ENCODE results near the gene HNRNPF.

DNA sequence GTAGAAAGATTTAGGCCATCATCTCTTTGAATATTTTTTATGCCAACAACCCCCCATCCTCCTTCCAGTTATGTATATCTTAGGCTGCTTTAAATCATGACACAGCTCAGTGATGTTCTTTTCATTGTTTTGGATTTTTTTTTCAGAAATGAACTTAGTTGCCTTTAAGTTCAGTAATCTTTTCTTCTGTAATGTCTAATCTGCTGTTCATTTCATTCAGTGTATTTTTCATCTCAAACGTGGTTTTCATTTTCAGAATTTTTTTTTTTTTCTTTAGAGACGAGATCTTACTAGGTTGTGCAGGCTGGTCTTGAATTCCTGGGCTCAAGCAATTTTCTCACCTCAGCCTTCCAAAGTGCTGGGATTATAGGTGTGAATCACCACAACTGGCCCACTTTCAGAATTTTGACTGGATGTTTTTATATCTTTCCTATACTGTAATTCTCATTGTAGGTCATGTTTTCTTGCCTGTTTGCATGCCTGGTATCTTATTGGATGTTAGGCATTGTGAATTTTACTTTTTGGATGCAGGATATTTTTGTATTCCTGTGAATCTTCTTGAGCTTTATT lies 36.0 kb upstream of the HNRNPF start:
- TF ChIP-seq EZH2phosphoT487 (IDR thresholded peaks at IDR 0.05; ENCODE audit: borderline replicate concordance) (no peak), EZH2 (IDR thresholded peaks at IDR 0.05) (no peak), POLR2AphosphoS5 (IDR thresholded peaks at IDR 0.05; ENCODE audit: low read depth, low read length) (no peak), POLR2A (IDR thresholded peaks at IDR 0.05; ENCODE audit: borderline replicate concordance, extremely low read depth, insufficient read depth, insufficient read length) (no peak), CEBPB (IDR thresholded peaks at IDR 0.05; ENCODE audit: low read depth) (no peak), SIN3A (IDR thresholded peaks at IDR 0.05; ENCODE audit: low read depth) (no peak), ZFX (IDR thresholded peaks at IDR 0.05) (no peak)
- TF ChIP-seq, protein P1, sequence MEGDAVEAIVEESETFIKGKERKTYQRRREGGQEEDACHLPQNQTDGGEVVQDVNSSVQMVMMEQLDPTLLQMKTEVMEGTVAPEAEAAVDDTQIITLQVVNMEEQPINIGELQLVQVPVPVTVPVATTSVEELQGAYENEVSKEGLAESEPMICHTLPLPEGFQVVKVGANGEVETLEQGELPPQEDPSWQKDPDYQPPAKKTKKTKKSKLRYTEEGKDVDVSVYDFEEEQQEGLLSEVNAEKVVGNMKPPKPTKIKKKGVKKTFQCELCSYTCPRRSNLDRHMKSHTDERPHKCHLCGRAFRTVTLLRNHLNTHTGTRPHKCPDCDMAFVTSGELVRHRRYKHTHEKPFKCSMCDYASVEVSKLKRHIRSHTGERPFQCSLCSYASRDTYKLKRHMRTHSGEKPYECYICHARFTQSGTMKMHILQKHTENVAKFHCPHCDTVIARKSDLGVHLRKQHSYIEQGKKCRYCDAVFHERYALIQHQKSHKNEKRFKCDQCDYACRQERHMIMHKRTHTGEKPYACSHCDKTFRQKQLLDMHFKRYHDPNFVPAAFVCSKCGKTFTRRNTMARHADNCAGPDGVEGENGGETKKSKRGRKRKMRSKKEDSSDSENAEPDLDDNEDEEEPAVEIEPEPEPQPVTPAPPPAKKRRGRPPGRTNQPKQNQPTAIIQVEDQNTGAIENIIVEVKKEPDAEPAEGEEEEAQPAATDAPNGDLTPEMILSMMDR (IDR thresholded peaks at IDR 0.05 in 2 of 3, conservative IDR thresholded peaks at IDR 0.05 in 1 of 3; ENCODE audit: borderline replicate concordance in 1 of 3, insufficient read depth in 1 of 3, low read depth in 2 of 3, low read length in 2 of 3), result no peak
- TF ChIP-seq, protein P2, sequence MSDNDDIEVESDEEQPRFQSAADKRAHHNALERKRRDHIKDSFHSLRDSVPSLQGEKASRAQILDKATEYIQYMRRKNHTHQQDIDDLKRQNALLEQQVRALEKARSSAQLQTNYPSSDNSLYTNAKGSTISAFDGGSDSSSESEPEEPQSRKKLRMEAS (IDR thresholded peaks at IDR 0.05), result no peak
- TF ChIP-seq, protein P3, sequence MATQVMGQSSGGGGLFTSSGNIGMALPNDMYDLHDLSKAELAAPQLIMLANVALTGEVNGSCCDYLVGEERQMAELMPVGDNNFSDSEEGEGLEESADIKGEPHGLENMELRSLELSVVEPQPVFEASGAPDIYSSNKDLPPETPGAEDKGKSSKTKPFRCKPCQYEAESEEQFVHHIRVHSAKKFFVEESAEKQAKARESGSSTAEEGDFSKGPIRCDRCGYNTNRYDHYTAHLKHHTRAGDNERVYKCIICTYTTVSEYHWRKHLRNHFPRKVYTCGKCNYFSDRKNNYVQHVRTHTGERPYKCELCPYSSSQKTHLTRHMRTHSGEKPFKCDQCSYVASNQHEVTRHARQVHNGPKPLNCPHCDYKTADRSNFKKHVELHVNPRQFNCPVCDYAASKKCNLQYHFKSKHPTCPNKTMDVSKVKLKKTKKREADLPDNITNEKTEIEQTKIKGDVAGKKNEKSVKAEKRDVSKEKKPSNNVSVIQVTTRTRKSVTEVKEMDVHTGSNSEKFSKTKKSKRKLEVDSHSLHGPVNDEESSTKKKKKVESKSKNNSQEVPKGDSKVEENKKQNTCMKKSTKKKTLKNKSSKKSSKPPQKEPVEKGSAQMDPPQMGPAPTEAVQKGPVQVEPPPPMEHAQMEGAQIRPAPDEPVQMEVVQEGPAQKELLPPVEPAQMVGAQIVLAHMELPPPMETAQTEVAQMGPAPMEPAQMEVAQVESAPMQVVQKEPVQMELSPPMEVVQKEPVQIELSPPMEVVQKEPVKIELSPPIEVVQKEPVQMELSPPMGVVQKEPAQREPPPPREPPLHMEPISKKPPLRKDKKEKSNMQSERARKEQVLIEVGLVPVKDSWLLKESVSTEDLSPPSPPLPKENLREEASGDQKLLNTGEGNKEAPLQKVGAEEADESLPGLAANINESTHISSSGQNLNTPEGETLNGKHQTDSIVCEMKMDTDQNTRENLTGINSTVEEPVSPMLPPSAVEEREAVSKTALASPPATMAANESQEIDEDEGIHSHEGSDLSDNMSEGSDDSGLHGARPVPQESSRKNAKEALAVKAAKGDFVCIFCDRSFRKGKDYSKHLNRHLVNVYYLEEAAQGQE (IDR thresholded peaks at IDR 0.05; ENCODE audit: low read depth), result no peak
